Lung (tissue), 12 donors: ENCODE data around the gene ARAP2. TPM values are rescaled to one million over a fixed set of nuclear protein-coding genes. Genes with fewer than 3 reads are reported as not detected.
A peak's percentile ranks its signal among the peaks of the same experiment; 100 is the strongest.

ENCODE experiments used
- ATAC-seq: fragments of 200-7000 bp; cut with Tn5 transposase; one replicate; pipeline ENCODE4 v1.9.1; 2020; ENCODE audit warnings: moderate number of reproducible peaks; ENCODE audit not compliant: insufficient read depth, low FRiP score
- DNase-seq, 3 donors: peaks; one replicate each; pipeline ENCODE4 v3.0.0-alpha.2; 2013 to 2017
- H3K27ac ChIP-seq, 2 donors: one replicate each; pipeline ENCODE4 v1.5.1; 2013; ENCODE audit warnings: mild to moderate bottlenecking in 2 of 2, moderate library complexity in 2 of 2, control low read depth in 1 of 2, inconsistent platforms in 1 of 2, low read depth in 1 of 2, low read length in 1 of 2
- H3K27me3 ChIP-seq, 3 donors: one replicate each; pipeline ENCODE4 v1.5.1; 2013; ENCODE audit warnings: low read length in 2 of 3; ENCODE audit not compliant: control insufficient read depth in 3 of 3, insufficient read depth in 3 of 3
- H3K36me3 ChIP-seq, 4 donors: one replicate each; pipeline ENCODE4 v1.5.1; 2013; ENCODE audit warnings: low read length in 4 of 4, mild to moderate bottlenecking in 1 of 4, moderate library complexity in 1 of 4; ENCODE audit not compliant: control insufficient read depth in 4 of 4, insufficient read depth in 4 of 4
- H3K4me1 ChIP-seq, 5 donors: one replicate each; pipeline ENCODE4 v1.5.1; 2013; ENCODE audit warnings: low read length in 5 of 5, mild to moderate bottlenecking in 2 of 5, moderate library complexity in 1 of 5; ENCODE audit not compliant: control insufficient read depth in 5 of 5, insufficient read depth in 5 of 5
- H3K4me3 ChIP-seq: one replicate; pipeline ENCODE4 v1.5.1; 2013; ENCODE audit warnings: mild to moderate bottlenecking, control low read depth, moderate library complexity
- H3K9ac ChIP-seq, 2 donors: one replicate each; pipeline ENCODE4 v1.5.1; 2013; ENCODE audit warnings: low read length in 2 of 2, control low read depth in 1 of 2; ENCODE audit not compliant: insufficient read depth in 1 of 2
- H3K9me3 ChIP-seq, 4 donors: one replicate each; pipeline ENCODE4 v1.5.1; 2013; ENCODE audit warnings: low read length in 3 of 4, mild to moderate bottlenecking in 1 of 4, moderate library complexity in 1 of 4; ENCODE audit not compliant: control insufficient read depth in 4 of 4, insufficient read depth in 3 of 4
- CTCF ChIP-seq: IDR thresholded peaks from 2 replicates; pipeline ENCODE4 v1.5.1; 2012; ENCODE audit warnings: mild to moderate bottlenecking; ENCODE audit errors: control extremely low read depth, extremely low read depth
- WGBS, 2 donors: extraction: QIAGEN DNeasy Blood & Tissue Kit; methylation state at CpG; one replicate each; pipeline ENCODE4 v1.1.7; 2013; 5-methylcytosine and 5-hydroxymethylcytosine counted together
- polyA plus RNA-seq, 2 donors: library from polyadenylated mRNA; stranded (reverse); fragments of 200-250 nt; gene quantifications; one replicate each; pipeline ENCODE4 v1.2.1, GENCODE V29; 2013
- total RNA-seq, 2 donors: library from RNA; depleted of rRNA in 1 of 2; stranded (reverse); fragments of >200 nt in 1 of 2; gene quantifications; one replicate each; pipeline ENCODE4 v1.2.1, GENCODE V29; 2014 to 2021
- donor health status: control.
- donor health status: control.
- donor health status: Bipolar disorder and iron deficiency.
- donor health status: healthy.
- donor health status: DM: yes; HTN: yes; CAD: no.

Gene ARAP2
- total and polyA plus RNA-seq, 4 donors: 5.9 to 77.8 (median 20.2) TPM

- no peak overlapping the region for H3K4me3 ChIP-seq
- no peaks in the 10 kb centered on the region for H3K27me3 ChIP-seq
- no peaks in the 10 kb centered on the region for H3K36me3 ChIP-seq
- H3K27ac ChIP-seq: no peak overlapping the region
- H3K9me3 ChIP-seq: no peaks in the 10 kb centered on the region
- no peak for ATAC-seq
- no peak for DNase-seq
- H3K4me1 ChIP-seq: no peaks in the 10 kb centered on the region
- WGBS, 2 donors: 70 to 74% methylated on average over 1 of the region's 1 CpG
- no peak overlapping the region for H3K9ac ChIP-seq
- TF ChIP-seq CTCF: no peak
Observed at GRCh38 chr4:36207367-36207766, 36.9 kb downstream of the ARAP2 start.

- no peak for ATAC-seq
- Histone ChIP-seq H3K9me3 (no peaks in the 10 kb centered on the region), H3K9ac (no peak overlapping the region), H3K4me1 (no peaks in the 10 kb centered on the region), H3K36me3 (no peaks in the 10 kb centered on the region), H3K4me3 (no peak overlapping the region), H3K27ac (no peak overlapping the region), H3K27me3 (no peaks in the 10 kb centered on the region)
- no peak for DNase-seq
- 90 to 92% methylated on average over 3 of the region's 3 CpGs for WGBS, 2 donors
- no peak for TF ChIP-seq CTCF
Observed at GRCh38 chr4:36206603-36207311, 37.6 kb downstream of the ARAP2 start.

GRCh38 chr4:36206012-36206411, 38.3 kb downstream of the ARAP2 start:
- Histone ChIP-seq H3K4me3 (no peak overlapping the region), H3K9me3 (no peaks in the 10 kb centered on the region), H3K4me1 (no peaks in the 10 kb centered on the region), H3K27ac (no peak overlapping the region), H3K36me3 (no peaks in the 10 kb centered on the region), H3K9ac (no peak overlapping the region), H3K27me3 (no peaks in the 10 kb centered on the region)
- 87 to 94% methylated on average over 3 of the region's 3 CpGs for WGBS, 2 donors
- peak in 1 of 3 donors; percentile 6 for DNase-seq
- no peak for TF ChIP-seq CTCF
- ATAC-seq: no peak

- WGBS, 2 donors: 97% methylated on average over 4 of the region's 4 CpGs
- no peak for DNase-seq
Observed at GRCh38 chr4:36198861-36199260, 45.5 kb downstream of the ARAP2 start.

More at GRCh38 chr4:36198861-36199260, 45.5 kb downstream of the ARAP2 start:
- Histone ChIP-seq H3K4me3 (no peak overlapping the region), H3K27me3 (no peaks in the 10 kb centered on the region), H3K27ac (no peak overlapping the region), H3K9me3 (peaks cover 0 to 2% (median 0%) of the 10 kb centered on the region in 4 donors), H3K9ac (no peak overlapping the region), H3K36me3 (peaks cover 0 to 11% (median 0%) of the 10 kb centered on the region in 4 donors), H3K4me1 (no peaks in the 10 kb centered on the region)
- no peak for ATAC-seq
- TF ChIP-seq CTCF: no peak
